NT2/D1 (cell line): Measurements from ENCODE around the gene ENPP6.

Source experiments
- SUZ12 ChIP-seq: IDR thresholded peaks from 2 replicates; pipeline ENCODE4 v1.6.1; 2011; ENCODE audit not compliant: insufficient read length, insufficient read depth; ENCODE audit errors: extremely low read depth
- ZNF274 ChIP-seq: IDR thresholded peaks from 2 replicates; pipeline ENCODE4 v1.6.1; 2011; ENCODE audit warnings: mild to moderate bottlenecking, low read depth, low read length

DNA sequence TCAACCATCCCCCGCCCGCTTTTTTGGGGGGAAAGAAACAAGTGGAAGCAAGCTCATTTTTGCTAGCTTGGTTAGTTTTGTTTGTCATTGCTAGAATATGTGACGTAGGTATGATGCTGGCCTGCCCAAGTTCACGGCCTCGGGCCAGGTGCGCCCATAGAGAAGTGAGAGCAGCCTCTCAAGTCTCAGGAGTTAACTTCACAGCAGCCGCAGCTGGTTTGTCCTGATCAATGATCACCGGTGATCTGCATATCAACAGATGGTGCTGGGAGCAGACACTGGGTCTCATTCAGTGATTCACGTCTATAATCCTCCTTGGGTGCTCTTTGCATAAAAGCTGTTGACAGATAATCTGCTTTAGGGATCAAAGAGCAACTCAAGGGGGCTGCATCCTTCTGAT is 50.1 kb downstream of the ENPP6 start:
- no peak for TF ChIP-seq ZNF274
- no peak for TF ChIP-seq SUZ12
